IMR-90 (cell line): ENCODE results near the gene NOA1. TPM values are rescaled to one million over a fixed set of nuclear protein-coding genes. Genes with fewer than 3 reads are reported as not detected.

Experiments
- ATAC-seq: fragments of 200-7000 bp; cut with Tn5 transposase; 2 replicates; pipeline ENCODE4 v1.9.1; 2020; ENCODE audit warnings: low read depth, mild to moderate bottlenecking, moderate library complexity
- BruUV-seq: library from RNA; stranded (reverse); fragments of 400-500 nt; replicated peaks from 2 replicates; lab custom pipeline; 2021; lab: Mats Ljungman, UMichigan
- CTCF ChIA-PET: fragments of 300-600 bp; formaldehyde crosslinking; extraction: SDS; loops from one replicate; lab custom pipeline; 2021; ENCODE audit warnings: antibody characterized with exemption; lab: Yijun Ruan, JAX
- POLR2A ChIA-PET: fragments of 300-600 bp; sonication (Branson Sonifier 250); formaldehyde crosslinking; loops from one replicate; lab custom pipeline; 2022; ENCODE audit warnings: antibody characterized with exemption; ENCODE audit not compliant: unreplicated experiment; lab: Charles Lee
- DNase-seq: peaks from one replicate; pipeline ENCODE4 v3.0.0; 2013
- H2AFZ ChIP-seq: replicated peaks from 2 replicates; pipeline ENCODE3; 2013; ENCODE audit warnings: low read length, mild to moderate bottlenecking; ENCODE audit not compliant: poor library complexity
- H2AK5ac ChIP-seq: 2 replicates; pipeline ENCODE4 v1.6.1; 2013; ENCODE audit warnings: low read depth, low read length, inconsistent platforms
- H2AK9ac ChIP-seq: replicated peaks from 2 replicates; pipeline ENCODE3; 2013; ENCODE audit warnings: mild to moderate bottlenecking, low read depth, low read length, moderate library complexity; ENCODE audit not compliant: poor library complexity
- H2BK120ac ChIP-seq: 2 replicates; pipeline ENCODE4 v1.6.1; 2013; ENCODE audit warnings: low read depth, low read length, inconsistent platforms
- H2BK15ac ChIP-seq: 3 replicates; pipeline ENCODE4 v1.6.1; 2013; ENCODE audit warnings: low read depth, low read length, inconsistent platforms
- H2BK20ac ChIP-seq: 2 replicates; pipeline ENCODE4 v1.6.1; 2013; ENCODE audit warnings: low read depth, mild to moderate bottlenecking, inconsistent platforms, low read length, moderate library complexity
- H2BK5ac ChIP-seq: 2 replicates; pipeline ENCODE4 v1.6.1; 2013; ENCODE audit warnings: mild to moderate bottlenecking, low read depth, low read length, inconsistent platforms; ENCODE audit not compliant: poor library complexity, severe bottlenecking
- H3K14ac ChIP-seq: replicated peaks from 2 replicates; pipeline ENCODE4 v1.6.1; 2013; ENCODE audit warnings: low read depth, low read length, inconsistent platforms
- H3K18ac ChIP-seq: 2 replicates; pipeline ENCODE4 v1.6.1; 2013; ENCODE audit warnings: low read depth, low read length, control low read depth
- H3K23ac ChIP-seq: 2 replicates; pipeline ENCODE4 v1.6.1; 2013; ENCODE audit warnings: low read depth, low read length, inconsistent platforms
- H3K27ac ChIP-seq: 2 replicates; pipeline ENCODE4 v1.5.1; 2013; ENCODE audit warnings: mild to moderate bottlenecking, control low read depth, low read length; ENCODE audit not compliant: insufficient read depth
- H3K27me3 ChIP-seq: 2 replicates; pipeline ENCODE4 v1.6.1; 2013; ENCODE audit warnings: low read length; ENCODE audit not compliant: control insufficient read depth, insufficient read depth
- H3K36me3 ChIP-seq: 2 replicates; pipeline ENCODE4 v1.6.1; 2013; ENCODE audit warnings: low read length, mixed read lengths; ENCODE audit not compliant: control insufficient read depth, insufficient read depth
- H3K4ac ChIP-seq: 2 replicates; pipeline ENCODE4 v1.6.1; 2013; ENCODE audit warnings: low read depth, low read length, inconsistent platforms
- H3K4me1 ChIP-seq: 2 replicates; pipeline ENCODE4 v1.6.1; 2013; ENCODE audit warnings: low read length, mixed read lengths; ENCODE audit not compliant: control insufficient read depth, insufficient read depth
- H3K4me2 ChIP-seq: 2 replicates; pipeline ENCODE4 v1.6.1; 2013; ENCODE audit warnings: low read depth, mild to moderate bottlenecking, control low read depth, low read length, moderate library complexity
- H3K4me3 ChIP-seq: 2 replicates; pipeline ENCODE4 v1.5.1; 2013; ENCODE audit warnings: low read depth, mild to moderate bottlenecking, control low read depth, low read length, moderate library complexity; ENCODE audit not compliant: insufficient read depth
- H3K56ac ChIP-seq: 2 replicates; pipeline ENCODE4 v1.6.1; 2013; ENCODE audit warnings: low read length, inconsistent platforms; ENCODE audit not compliant: insufficient read depth; ENCODE audit errors: extremely low read depth
- H3K79me1 ChIP-seq, 2 experiments: 2 replicates each; pipeline ENCODE4 v1.6.1; 2013; ENCODE audit warnings: low read length in 2 of 2, inconsistent platforms in 1 of 2, low read depth in 1 of 2
- H3K9ac ChIP-seq: 2 replicates; pipeline ENCODE4 v1.6.1; 2013; ENCODE audit warnings: low read depth, low read length, control low read depth
- H3K9me1 ChIP-seq: 2 replicates; pipeline ENCODE4 v1.6.1; 2013; ENCODE audit warnings: low read length, inconsistent platforms; ENCODE audit not compliant: insufficient read depth
- H3K9me3 ChIP-seq: 2 replicates; pipeline ENCODE4 v1.6.1; 2013; ENCODE audit warnings: low read length; ENCODE audit not compliant: control insufficient read depth, insufficient read depth
- H4K20me1 ChIP-seq: 2 replicates; pipeline ENCODE4 v1.6.1; 2013; ENCODE audit warnings: low read length, inconsistent platforms; ENCODE audit not compliant: insufficient read depth
- H4K5ac ChIP-seq: 2 replicates; pipeline ENCODE4 v1.6.1; 2013; ENCODE audit warnings: mild to moderate bottlenecking, low read depth, low read length, control low read depth
- H4K8ac ChIP-seq, 2 experiments: 2 replicates each; pipeline ENCODE4 v1.6.1; 2013; ENCODE audit warnings: low read depth in 2 of 2, low read length in 2 of 2, control low read depth in 1 of 2, inconsistent platforms in 1 of 2
- H4K91ac ChIP-seq: 2 replicates; pipeline ENCODE4 v1.6.1; 2013; ENCODE audit warnings: low read depth, low read length, inconsistent platforms; ENCODE audit not compliant: insufficient read depth
- FOS ChIP-seq: fragments of 150-350 bp; IDR thresholded peaks from 2 replicates; pipeline ENCODE4 v1.6.1; 2016; ENCODE audit warnings: low read depth, low read length
- MXI1 ChIP-seq: IDR thresholded peaks from 2 replicates; pipeline ENCODE4 v1.6.1; 2012; ENCODE audit warnings: low read depth, mild to moderate bottlenecking, low read length, moderate library complexity, borderline replicate concordance
- NFE2L2 ChIP-seq: fragments of 150-350 bp; IDR thresholded peaks from 2 replicates; pipeline ENCODE4 v1.6.1; 2016; ENCODE audit warnings: low read depth, mild to moderate bottlenecking, low read length
- POLR2A ChIP-seq: IDR thresholded peaks from 2 replicates; pipeline ENCODE4 v1.6.1; 2012; ENCODE audit warnings: mild to moderate bottlenecking, low read depth, low read length
- SMC3 ChIP-seq: fragments of 150-350 bp; IDR thresholded peaks from 2 replicates; pipeline ENCODE4 v1.6.1; 2016; ENCODE audit warnings: low read depth, mild to moderate bottlenecking, antibody characterized with exemption, low read length, moderate library complexity
- WGBS, 2 experiments: methylation state at CpG; one replicate each; pipeline versions ENCODE4 v1.1.5 to v1.1.7; 2013; ENCODE audit warnings: missing lambda C conversion rate in 2 of 2; ENCODE audit not compliant: insufficient read length in 1 of 2; ENCODE audit errors: extremely low coverage in 2 of 2; 5-methylcytosine and 5-hydroxymethylcytosine counted together
- dilution Hi-C: fragments of 300-500 bp; cut with HindIII; formaldehyde crosslinking; loops from one replicate; pipeline ENCODE4 v1.14.3; 2018; ENCODE audit warnings: low sequenced_read_pairs; ENCODE audit not compliant: unreplicated experiment
- in situ Hi-C: fragments of 300-500 bp; cut with MboI; formaldehyde crosslinking; loops from 3 replicates; pipeline ENCODE4 v1.14.3; 2019; ENCODE audit warnings: low sequenced_read_pairs, inconsistent platforms, mixed read lengths
- intact Hi-C: fragments of 100-400 bp; cut with micrococcal nuclease; formaldehyde crosslinking; loops from 2 replicates; pipeline ENCODE4 v1.10.0; 2022
- polyA plus RNA-seq, 3 experiments: library from polyadenylated mRNA; depleted of rRNA; stranded (reverse); fragments of >200 nt; gene quantifications; 2 replicates each; pipeline ENCODE4 v1.2.3, GENCODE V29; 2012; ENCODE audit warnings: low replicate concordance in 1 of 3
- total RNA-seq: library from RNA; depleted of rRNA; stranded (reverse); fragments of >200 nt; gene quantifications from 2 replicates; pipeline ENCODE4 v1.2.3, GENCODE V29; 2012

The NOA1 gene
- total and polyA plus RNA-seq, 2 of the 4 experiments (the other 2 are of a cell fraction) = 10.4 to 10.8 TPM

GRCh38 chr4:56978750-56979303 is 1.4 kb upstream of the NOA1 start, which contains the start of gene POLR2B:
TSS of gene POLR2B (plus strand) at chr4:56978896. CDS start at chr4:56978986, 90 bp downstream.
- TF ChIP-seq SMC3 = peak; percentile 2; the same call in 1 of the 2 replicates
- TF ChIP-seq POLR2A = peak; percentile 87
- TF ChIP-seq FOS = no peak
- no peak for TF ChIP-seq NFE2L2
- peak; percentile 78; the same call in 1 of the 2 replicates for TF ChIP-seq MXI1
- no peaks in the 10 kb centered on the region for H3K27me3 ChIP-seq
- ATAC-seq = peak; percentile 60
- H3K4me2 ChIP-seq = peak within 1 kb of the TSS; percentile 82
- H3K4ac ChIP-seq = peak within 1 kb of the TSS; percentile 90
- peak within 1 kb of the TSS; percentile 38 for H3K18ac ChIP-seq
- H3K9ac ChIP-seq = peak within 1 kb of the TSS; percentile 98
- H3K36me3 ChIP-seq = peaks cover 3% of the 10 kb centered on the region
- H3K56ac ChIP-seq = peak within 1 kb of the TSS; percentile 88
- H2BK15ac ChIP-seq = peak within 1 kb of the TSS; percentile 9; the same call in 1 of the 3 replicates
- 0% methylated on average over 7 of the region's 37 CpGs; no CpG with 5 or more reads in 1 of the 2 experiments for WGBS, 2 experiments
- H3K9me3 ChIP-seq = no peaks in the 10 kb centered on the region
- peak; percentile 89 for DNase-seq
- ChIA-PET CTCF (no interaction called here), POLR2A (interaction anchor here (1.0 kb wide), 1 partner anchor 9 kb away, joined by 3 read pairs; no protein-coding TSS in a partner anchor)
- peak within 1 kb of the TSS; percentile 97 for H2AK5ac ChIP-seq
- in situ Hi-C loops (no loop called here), dilution Hi-C loops (no loop called here), intact Hi-C loops (loop anchor here (5.0 kb wide), 1 partner anchor 123 kb away; no protein-coding TSS in a partner anchor)
- peak within 1 kb of the TSS; percentile 36; the same call in 1 of the 2 replicates for H2BK120ac ChIP-seq
- peaks cover 57% of the 10 kb centered on the region for H4K20me1 ChIP-seq
- H2AFZ ChIP-seq = peak within 1 kb of the TSS; percentile 94
- H4K5ac ChIP-seq = peak within 1 kb of the TSS; percentile 80
- peak within 1 kb of the TSS; percentile 86 for H3K4me3 ChIP-seq
- H3K9me1 ChIP-seq = no peaks in the 10 kb centered on the region; the same call in none of the 2 replicates
- H4K91ac ChIP-seq = peak within 1 kb of the TSS; percentile 88
- peak within 1 kb of the TSS; percentile 98 for H3K23ac ChIP-seq
- H2BK20ac ChIP-seq = no peak within 1 kb of the TSS
- peak within 1 kb of the TSS; percentile 70 for H2BK5ac ChIP-seq
- peak within 1 kb of the TSS; percentile 90 for H3K27ac ChIP-seq
- peak within 1 kb of the TSS; percentile 93 to 96 for H4K8ac ChIP-seq
- TSS peak; percentile 65 for BruUV-seq
- H3K79me1 ChIP-seq = peaks cover 3 to 34% of the 10 kb centered on the region in 2 experiments; a peak in 2 of 4 replicates
- peak within 1 kb of the TSS; percentile 90 for H3K14ac ChIP-seq
- no peaks in the 10 kb centered on the region for H3K4me1 ChIP-seq
- H2AK9ac ChIP-seq = peak within 1 kb of the TSS; percentile 94
